ENCODE measurements around the gene PFDN2.

DNA sequence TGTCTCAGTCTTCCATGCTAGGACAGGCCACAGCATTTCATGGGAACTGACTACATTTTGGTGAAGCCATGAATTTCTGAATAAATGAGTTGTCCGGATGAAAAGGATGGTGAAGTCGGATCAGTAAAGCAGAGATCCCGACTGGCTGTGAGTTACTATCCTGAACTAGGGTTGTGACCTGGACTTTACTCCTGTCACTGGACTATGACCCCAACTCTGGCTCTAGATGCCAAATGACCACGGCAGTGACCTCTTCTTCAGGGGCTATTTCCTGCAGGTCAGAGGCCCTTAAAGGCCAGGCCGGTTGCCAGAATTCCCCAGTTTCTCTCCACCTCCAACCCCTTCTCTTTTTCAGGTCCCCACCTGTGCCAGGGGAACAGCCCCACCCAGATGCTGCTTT is 26.7 kb downstream of the PFDN2 start:
- TF ChIP-seq FOXK2 (IDR thresholded peaks at IDR 0.05) (no peak), SP1 (IDR thresholded peaks at IDR 0.05) (no peak), L3MBTL2 (conservative IDR thresholded peaks at IDR 0.05) (no peak), FOXM1 (IDR thresholded peaks at IDR 0.05; ENCODE audit: borderline replicate concordance) (no peak), SUZ12 (IDR thresholded peaks at IDR 0.05) (no peak), ARNT (IDR thresholded peaks at IDR 0.05) (no peak)
- TF ChIP-seq, protein P1, sequence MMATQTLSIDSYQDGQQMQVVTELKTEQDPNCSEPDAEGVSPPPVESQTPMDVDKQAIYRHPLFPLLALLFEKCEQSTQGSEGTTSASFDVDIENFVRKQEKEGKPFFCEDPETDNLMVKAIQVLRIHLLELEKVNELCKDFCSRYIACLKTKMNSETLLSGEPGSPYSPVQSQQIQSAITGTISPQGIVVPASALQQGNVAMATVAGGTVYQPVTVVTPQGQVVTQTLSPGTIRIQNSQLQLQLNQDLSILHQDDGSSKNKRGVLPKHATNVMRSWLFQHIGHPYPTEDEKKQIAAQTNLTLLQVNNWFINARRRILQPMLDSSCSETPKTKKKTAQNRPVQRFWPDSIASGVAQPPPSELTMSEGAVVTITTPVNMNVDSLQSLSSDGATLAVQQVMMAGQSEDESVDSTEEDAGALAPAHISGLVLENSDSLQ (IDR thresholded peaks at IDR 0.05): no peak
